ENCODE results near the gene LMBR1L. TPM values are rescaled to one million over a fixed set of nuclear protein-coding genes. Genes with fewer than 3 reads are reported as not detected.
A peak's percentile ranks its signal among the peaks of the same experiment; 100 is the strongest.

LMBR1L gene
- total RNA-seq, 2 donors from 2014 or later: 25.2 to 143 TPM

- Histone ChIP-seq H3K36me3 (no peaks in the 10 kb centered on the region), H3K4me3 (no peak overlapping the region), H3K9me3 (no peaks in the 10 kb centered on the region), H3K4me1 (replicated peaks) (peaks cover 5% of the 10 kb centered on the region), H3K27me3 (replicated peaks; ENCODE audit: insufficient read depth) (peaks cover 27% of the 10 kb centered on the region), H3K27ac (no peak overlapping the region)
- DNase-seq (ENCODE audit: low spot score): no peak
- WGBS: 9% methylated on average over 26 of the region's 32 CpGs
- intact Hi-C loops (cut with DNase I): no loop called here
- TF ChIP-seq POLR2A (IDR thresholded peaks at IDR 0.05) (no peak), POLR2AphosphoS5 (IDR thresholded peaks at IDR 0.05) (no peak)
- TF ChIP-seq, protein P1, sequence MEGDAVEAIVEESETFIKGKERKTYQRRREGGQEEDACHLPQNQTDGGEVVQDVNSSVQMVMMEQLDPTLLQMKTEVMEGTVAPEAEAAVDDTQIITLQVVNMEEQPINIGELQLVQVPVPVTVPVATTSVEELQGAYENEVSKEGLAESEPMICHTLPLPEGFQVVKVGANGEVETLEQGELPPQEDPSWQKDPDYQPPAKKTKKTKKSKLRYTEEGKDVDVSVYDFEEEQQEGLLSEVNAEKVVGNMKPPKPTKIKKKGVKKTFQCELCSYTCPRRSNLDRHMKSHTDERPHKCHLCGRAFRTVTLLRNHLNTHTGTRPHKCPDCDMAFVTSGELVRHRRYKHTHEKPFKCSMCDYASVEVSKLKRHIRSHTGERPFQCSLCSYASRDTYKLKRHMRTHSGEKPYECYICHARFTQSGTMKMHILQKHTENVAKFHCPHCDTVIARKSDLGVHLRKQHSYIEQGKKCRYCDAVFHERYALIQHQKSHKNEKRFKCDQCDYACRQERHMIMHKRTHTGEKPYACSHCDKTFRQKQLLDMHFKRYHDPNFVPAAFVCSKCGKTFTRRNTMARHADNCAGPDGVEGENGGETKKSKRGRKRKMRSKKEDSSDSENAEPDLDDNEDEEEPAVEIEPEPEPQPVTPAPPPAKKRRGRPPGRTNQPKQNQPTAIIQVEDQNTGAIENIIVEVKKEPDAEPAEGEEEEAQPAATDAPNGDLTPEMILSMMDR (IDR thresholded peaks at IDR 0.05): no peak
These were observed 18.4 kb downstream of the LMBR1L start for GRCh38 chr12:49092086-49092815.

GRCh38 chr12:49091836-49092085 is 18.9 kb downstream of the LMBR1L start:
- Histone ChIP-seq H3K27ac (no peak overlapping the region), H3K36me3 (no peaks in the 10 kb centered on the region), H3K27me3 (replicated peaks; ENCODE audit: insufficient read depth) (peaks cover 27% of the 10 kb centered on the region), H3K4me3 (no peak overlapping the region), H3K9me3 (no peaks in the 10 kb centered on the region), H3K4me1 (replicated peaks) (peaks cover 5% of the 10 kb centered on the region)
- intact Hi-C loops (cut with DNase I): no loop called here
- 2% methylated on average over 9 of the region's 14 CpGs for WGBS
- no peak for TF ChIP-seq POLR2AphosphoS5 (IDR thresholded peaks at IDR 0.05)
- TF ChIP-seq, protein P1 (IDR thresholded peaks at IDR 0.05): no peak
- TF ChIP-seq POLR2A (IDR thresholded peaks at IDR 0.05): no peak
- DNase-seq (ENCODE audit: low spot score): no peak

DNA sequence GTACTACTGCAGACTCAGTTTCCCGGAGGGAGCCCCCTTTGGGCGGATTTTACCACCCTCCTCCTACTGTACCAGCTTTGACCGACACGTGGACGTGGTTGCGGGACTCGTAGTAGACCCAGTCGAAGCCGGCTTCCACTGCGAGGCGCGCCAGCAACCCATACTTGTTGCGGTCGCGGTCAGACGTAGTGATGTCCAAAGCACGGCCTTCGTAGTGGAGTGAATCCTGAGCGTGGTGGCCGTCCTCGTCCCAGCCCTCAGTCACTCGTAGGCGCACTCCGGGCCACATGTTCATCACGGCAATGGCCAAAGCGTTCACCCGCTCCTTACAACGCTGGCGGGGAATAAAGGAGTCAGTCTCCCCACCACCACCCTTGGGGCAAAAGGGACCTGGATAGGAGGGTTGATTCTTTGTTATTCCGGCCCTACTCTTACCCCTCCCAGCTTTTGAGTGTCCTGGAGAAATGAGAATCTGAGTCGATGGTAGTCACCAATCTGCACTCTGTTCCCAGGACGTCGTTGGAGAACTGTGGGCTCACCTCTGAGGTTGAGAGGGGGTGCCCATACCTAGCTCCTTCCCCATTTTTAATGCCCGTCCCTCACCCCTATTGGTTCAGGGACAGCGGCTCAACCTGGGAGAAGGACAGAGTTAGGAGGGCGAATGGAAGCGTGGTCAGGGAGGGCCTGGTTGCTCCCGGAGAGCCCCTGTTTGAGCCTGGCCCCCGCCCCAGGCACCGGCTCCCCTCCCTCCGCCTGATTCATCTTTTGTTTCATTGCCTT is 19.4 kb downstream of the LMBR1L start:
- peaks cover 27% of the 10 kb centered on the region for H3K27me3 ChIP-seq (replicated peaks; ENCODE audit: insufficient read depth)
- H3K9me3 ChIP-seq: no peaks in the 10 kb centered on the region
- no peaks in the 10 kb centered on the region for H3K36me3 ChIP-seq
- peaks cover 5% of the 10 kb centered on the region for H3K4me1 ChIP-seq (replicated peaks)
- DNase-seq (ENCODE audit: low spot score): no peak
- intact Hi-C loops (cut with DNase I): no loop called here
- TF ChIP-seq, protein P1 (IDR thresholded peaks at IDR 0.05): no peak
- H3K4me3 ChIP-seq: no peak overlapping the region
- no peak overlapping the region for H3K27ac ChIP-seq
- WGBS: 32% methylated on average over 41 of the region's 41 CpGs

GRCh38 chr12:49089821-49090773 is 20.6 kb downstream of the LMBR1L start:
- Histone ChIP-seq H3K4me1 (replicated peaks) (peaks cover 5% of the 10 kb centered on the region), H3K36me3 (no peaks in the 10 kb centered on the region), H3K27me3 (replicated peaks; ENCODE audit: insufficient read depth) (peaks cover 27% of the 10 kb centered on the region), H3K27ac (no peak overlapping the region), H3K4me3 (peak overlapping the region in 1 of 2 donors; percentile 15), H3K9me3 (no peaks in the 10 kb centered on the region)
- no peak for TF ChIP-seq POLR2AphosphoS5 (IDR thresholded peaks at IDR 0.05)
- no peak for DNase-seq (ENCODE audit: low spot score)
- intact Hi-C loops (cut with DNase I): loop anchor here (2.0 to 10.0 kb wide), 3 partner anchors 31 to 145 kb away; partner anchors contain the start of gene TUBA1A
- WGBS: 8% methylated on average over 46 of the region's 88 CpGs

DNA sequence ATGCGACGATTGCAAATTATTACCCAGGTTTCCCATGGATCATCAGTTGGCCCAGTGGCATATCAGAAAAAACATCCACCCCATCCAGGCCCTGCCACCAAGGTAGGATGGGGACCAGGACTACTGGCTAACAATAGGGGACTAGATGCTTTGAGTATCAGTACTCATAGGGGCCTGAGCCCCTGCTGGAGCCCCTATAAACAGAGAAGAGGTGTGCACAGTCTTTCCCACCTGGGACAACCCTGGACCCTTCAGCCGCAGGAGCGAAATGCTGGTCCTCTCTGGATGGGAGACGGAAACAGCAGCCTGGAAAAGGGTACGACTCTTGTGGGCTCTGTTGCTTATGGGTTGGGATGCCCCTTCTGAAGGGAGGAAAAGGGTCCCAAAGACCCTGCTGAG is 21.7 kb downstream of the LMBR1L start:
- Histone ChIP-seq H3K4me1 (replicated peaks) (peaks cover 5% of the 10 kb centered on the region), H3K27ac (no peak overlapping the region)
- intact Hi-C loops (cut with DNase I): loop anchor here (2.0 to 10.0 kb wide), 3 partner anchors 32 to 146 kb away; partner anchors contain the start of gene TUBA1A

More for the DNA sequence above, 21.7 kb downstream of the LMBR1L start:
- no peak for DNase-seq (ENCODE audit: low spot score)
- H3K9me3 ChIP-seq: no peaks in the 10 kb centered on the region
- H3K4me3 ChIP-seq: no peak overlapping the region
- peaks cover 27% of the 10 kb centered on the region for H3K27me3 ChIP-seq (replicated peaks; ENCODE audit: insufficient read depth)
- 69% methylated on average over 6 of the region's 6 CpGs for WGBS
- H3K36me3 ChIP-seq: no peaks in the 10 kb centered on the region
- TF ChIP-seq, protein P1 (IDR thresholded peaks at IDR 0.05): no peak
- TF ChIP-seq POLR2AphosphoS5 (IDR thresholded peaks at IDR 0.05) (no peak), POLR2A (IDR thresholded peaks at IDR 0.05) (no peak)

Measured in prostate gland (tissue), 2 donors.